Stimulated activated CD8-positive, alpha-beta memory T cell treated with anti-CD3 and anti-CD28 coated beads, Interleukin-7, amount 100 ng/mL, for 1 hour (primary cell): ENCODE results near the gene ERFE.

ENCODE experiments used
- DNase-seq, 2 donors: peaks; one replicate each; pipeline ENCODE4 v3.0.0-alpha.2; 2020; ENCODE audit warnings: low read depth in 2 of 2

ERFE gene

DNA sequence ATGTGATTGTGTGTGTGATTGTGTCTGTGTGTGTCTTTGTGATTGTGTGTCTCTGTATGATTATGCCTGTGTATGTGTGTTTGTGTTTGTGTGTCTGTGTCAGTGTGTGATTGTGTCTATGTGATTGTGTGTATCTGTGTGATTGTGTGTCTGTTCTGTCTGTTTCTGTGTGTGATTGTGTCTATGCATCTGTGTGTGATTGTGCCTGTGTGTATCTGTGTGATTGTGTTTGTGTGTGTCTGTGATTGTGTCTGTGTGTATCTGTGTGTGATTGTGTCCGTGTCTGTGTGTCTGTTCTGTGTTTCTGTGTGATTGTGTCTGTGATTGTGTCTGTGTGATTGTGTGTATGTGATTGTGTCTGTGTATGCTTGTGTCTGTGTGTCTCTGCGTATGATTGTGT is 32.4 kb upstream of the ERFE start:
- no peak for DNase-seq

DNA sequence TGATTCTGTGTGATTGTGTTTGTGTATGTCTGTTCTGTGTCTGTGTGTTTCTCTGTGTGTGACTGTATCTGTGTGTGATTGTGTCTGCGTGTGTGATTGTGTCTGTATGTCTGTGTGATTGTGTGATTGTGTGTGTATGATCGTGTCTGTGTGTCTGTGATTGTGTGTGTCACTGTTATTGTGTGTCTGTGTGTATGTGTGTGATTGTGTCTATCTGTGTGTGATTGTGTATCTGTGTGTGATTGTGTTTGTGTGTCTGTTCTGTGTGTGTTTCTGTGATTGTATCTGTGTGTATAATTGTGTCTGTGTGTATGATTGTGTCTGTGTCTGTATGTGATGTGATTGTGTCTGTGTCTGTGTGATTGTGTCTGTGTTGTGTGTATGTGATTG is 32.0 kb upstream of the ERFE start:
- DNase-seq: no peak

DNA sequence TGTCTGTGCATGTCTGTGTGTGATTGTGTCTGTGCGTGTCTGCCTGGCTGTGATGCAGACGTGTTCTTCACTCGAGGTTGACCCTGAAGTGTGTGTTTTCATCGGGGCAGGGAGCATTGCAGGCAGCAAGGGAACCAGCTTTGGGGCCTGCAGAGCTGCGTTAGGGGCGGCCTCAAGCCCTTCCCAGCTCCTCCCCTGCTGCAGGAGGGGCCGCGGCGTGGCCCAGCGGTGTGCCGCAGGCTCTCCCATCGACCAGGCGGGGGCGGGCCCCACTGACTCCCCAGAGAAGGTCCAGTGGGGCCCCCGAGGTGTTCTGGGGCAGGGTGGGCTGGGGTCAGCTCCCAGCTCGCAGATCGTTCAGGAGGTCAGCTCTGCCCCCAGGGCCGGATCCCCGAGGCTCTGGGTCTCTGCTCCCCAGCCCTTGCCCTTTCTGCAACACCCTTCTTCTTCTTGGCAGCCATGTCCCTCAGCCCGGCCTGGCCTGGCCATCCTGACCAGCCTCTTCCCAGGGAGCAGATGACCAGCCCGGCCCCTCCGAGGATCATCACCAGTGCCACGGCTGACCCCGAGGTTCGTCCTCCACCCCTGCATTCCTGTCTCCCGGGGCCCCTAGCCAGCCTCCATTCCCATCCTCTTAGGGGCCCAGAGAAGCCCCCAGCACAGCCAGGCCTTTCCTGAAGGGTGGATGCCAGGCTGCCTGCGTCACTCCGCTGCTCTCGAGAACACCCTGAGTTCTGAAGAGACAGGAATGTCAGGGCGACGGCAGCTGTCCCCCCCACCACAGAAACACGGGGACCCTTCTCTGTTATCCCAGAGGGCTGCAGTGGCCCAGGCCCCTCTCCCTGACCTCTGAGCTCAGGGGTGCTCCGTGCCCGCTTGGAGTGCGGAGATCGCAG is 31.4 kb upstream of the ERFE start:
- DNase-seq: no peak

DNA sequence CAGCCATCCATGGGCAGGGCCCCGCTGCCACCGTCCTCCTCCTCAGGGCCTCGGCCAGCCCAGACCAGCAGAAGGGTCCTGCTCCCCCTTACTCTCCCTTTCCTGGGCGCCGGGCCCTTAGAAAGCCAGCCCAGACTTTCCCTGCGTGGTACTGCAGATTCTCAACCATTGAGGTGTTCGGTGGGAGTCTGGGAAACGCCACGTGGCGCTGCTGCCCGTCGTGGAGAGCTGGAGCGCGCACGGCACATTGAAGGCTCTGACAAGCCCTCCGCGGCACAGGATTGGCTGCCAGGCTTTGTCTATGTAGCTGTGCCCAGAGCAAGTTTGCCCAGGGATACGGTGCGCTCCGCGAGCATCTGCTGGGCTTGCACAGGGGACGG is 30.7 kb upstream of the ERFE start:
- no peak for DNase-seq

DNA sequence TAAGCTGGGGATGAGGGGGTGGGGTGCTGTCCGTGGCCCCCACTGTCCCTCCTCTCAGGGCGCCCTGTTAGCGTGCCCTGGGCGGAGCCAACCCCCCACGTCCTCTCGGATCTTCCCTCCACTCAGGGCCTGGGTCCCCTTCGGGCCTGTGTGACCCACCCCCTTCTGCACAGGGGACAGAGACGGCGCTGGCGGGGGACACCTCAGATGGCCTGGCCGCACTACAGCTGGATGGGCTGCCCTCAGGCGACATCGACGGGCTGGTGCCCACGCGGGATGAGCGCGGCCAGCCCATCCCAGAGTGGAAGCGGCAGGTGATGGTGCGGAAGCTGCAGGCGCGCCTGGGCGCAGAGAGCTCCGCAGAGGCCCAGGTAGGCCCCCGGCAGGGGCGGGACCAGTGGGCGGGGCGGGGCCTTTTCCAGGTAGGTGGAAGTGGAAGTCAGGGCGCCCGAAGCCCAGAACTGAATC is 30.2 kb upstream of the ERFE start:
- no peak for DNase-seq

DNA sequence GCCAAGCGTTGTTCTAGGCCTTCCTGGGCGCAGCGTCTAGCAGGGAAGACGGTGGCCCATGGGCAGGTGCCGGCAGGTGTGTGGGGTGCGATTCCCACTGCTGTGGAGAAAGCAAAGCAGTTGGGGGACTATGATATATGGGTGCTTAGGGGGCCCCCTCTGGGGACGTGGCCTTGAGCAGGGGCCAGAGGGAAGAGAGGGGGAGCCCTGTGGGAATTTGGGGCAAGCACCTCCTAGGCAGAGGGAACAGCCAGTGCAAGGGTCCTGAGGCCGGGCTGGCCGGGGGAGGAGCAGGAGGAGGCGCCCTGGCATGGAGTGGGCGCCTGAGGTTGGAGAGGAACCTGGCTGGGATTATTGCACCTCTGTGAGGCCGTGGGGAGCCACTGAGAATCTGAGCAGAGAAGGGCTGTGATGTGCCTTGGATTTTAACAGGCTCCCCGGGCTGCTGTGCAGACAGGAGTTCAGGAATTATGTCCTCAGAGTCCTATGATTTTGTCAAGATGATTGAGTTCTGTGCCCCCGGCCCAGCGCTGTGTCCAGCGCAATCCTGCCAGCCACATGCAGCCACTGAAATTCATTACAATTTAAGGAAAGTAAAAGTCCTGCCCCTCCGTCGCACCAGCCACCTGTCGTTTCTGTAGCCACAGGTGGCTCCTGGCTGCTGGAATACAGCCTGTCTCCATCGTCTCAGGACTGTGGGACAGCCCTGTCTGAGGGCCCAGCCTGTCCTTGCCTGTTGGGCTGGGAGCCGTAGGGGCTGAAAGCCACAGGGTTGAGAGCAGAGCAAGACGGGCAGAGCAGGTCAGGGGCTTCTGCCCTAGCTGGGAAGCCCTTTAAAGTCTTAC is 29.4 kb upstream of the ERFE start:
- DNase-seq: no peak

DNA sequence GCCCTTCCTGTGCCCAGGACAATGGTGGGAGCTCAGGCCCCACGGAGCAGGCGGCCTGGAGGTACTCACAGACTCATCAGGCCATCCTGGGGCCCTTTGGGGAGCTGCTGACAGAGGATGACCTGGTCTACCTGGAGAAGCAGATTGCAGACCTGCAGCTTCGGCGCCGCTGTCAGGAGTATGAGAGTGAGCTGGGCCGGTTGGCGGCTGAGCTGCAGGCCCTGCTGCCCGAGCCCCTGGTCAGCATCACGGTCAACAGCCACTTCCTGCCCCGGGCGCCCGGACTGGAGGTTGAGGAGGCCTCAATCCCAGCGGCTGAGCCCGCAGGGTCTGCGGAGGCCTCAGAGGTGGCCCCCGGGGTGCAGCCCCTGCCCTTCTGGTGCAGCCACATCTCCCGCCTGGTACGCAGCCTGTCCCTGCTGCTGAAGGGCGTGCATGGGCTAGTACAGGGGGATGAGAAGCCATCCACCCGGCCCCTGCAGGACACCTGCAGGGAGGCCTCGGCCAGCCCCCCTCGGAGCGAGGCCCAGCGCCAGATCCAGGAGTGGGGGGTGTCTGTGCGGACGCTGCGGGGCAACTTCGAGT is 28.6 kb upstream of the ERFE start:
- no peak for DNase-seq

DNA sequence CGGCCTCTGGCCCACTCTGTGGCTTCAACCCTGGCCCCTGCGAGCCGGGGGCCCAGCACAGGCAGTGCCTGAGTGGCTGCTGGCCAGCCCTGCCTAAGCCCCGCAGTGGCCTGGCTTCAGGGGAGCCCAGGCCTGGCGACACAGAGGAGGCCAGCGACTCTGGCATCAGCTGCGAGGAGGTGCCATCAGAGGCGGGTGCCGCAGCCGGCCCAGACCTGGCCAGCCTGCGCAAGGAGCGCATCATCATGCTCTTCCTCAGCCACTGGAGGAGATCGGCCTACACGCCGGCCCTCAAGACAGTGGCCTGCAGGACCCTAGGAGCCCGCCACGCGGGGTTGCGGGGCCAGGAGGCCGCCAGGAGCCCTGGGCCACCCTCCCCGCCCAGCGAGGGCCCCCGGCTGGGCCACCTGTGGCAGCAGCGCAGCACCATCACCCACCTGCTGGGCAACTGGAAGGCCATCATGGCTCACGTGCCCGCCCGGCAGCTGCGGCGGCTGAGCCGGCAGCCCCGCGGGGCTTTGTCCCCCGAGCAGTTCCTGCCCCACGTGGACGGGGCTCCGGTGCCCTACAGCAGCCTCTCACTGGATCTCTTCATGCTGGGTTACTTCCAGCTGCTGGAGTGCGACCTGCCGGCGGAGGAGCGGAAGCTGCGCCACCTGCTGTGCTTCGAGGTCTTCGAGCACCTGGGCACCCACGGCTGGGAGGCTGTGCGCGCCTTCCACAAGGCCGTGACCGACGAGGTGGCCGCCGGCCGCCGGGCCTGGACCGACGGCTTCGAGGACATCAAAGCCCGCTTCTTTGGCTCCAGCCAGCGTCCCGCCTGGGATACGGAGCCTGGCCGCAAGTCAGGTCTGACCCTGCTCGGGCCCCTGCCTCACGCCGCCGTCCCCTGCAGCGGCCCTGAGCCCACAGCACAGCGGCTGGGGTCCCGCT is 27.8 kb upstream of the ERFE start:
- DNase-seq: no peak

DNA sequence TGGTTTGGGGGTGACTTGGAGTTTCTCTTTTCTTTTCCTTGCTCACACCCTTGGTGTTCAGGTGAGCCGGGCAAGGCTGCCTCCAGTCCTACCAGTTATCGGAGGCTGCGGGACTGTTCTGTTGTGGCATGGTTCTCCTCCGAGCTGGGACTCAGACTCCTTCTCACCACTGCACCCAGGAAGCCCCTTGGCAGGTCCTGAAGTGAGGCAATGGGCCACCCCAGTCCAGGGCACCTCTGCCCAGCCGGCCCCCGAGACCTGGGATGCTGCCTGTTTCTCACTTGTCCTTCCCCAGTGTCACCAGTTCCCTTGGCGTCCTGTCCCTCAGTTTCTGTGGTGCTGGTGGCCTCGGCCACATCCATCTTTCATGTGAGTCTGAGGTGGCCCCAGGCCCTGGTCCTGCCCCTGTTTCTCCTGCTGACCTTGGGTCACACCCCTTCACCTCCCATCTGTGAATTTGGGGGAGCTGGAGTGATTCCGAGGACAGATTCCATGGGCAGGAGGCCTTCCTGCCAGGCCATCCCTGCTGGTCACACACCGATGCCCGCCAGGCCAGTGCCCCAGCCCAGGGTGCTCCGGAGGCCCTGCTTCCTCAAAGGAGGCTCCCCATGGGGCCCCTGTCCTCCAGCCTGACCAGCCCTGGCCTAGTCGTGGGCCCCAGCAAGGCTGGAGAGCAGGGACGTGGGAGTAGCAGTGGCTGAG is 26.9 kb upstream of the ERFE start:
- no peak for DNase-seq

DNA sequence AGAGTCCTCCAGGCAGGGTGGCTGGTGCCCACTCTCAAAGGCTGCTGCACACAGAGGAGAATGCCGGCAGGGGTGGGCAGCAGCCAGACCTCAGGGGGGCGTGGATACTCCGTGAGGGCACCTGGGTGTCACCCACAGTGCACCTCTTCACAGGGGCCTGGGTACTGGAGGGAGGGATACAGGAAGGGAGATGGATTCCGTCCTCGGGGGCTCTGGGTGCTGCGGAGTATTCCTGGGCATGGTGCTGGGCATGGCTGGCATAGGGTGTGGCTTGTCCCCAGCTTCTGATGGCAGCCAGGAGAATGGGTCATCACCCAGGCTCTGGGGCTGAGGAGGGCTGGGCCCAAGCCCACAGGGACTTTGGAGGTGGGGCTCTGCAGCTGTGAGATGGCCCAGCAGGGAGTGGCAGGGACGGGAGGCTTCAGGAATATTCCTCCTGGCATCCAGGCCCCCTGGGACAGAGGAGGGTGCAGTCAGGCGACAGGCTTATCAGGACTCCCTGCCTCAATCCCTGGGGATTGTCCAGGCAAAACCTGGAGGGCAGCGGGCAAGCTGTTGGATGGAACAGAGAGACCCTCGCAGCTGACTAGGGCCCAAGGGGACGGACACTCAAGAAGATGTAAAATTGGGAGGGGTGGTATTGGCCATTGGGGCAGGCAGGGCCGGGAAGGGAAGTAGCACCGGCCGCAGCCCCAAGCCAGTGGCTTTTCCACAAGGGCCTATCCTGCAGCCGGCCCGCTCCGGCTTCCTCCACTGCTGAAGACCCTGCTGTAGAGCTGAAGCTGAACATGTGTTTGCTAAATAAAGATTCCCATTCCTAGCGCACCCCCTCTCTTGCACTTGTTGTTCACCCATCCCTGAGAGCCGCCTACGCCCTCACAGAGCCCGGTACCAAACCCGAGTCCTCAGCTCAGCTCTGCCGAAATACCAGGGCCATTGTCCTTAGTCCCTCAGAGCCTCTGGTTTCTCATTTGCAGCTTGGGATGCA is 26.0 kb upstream of the ERFE start:
- no peak for DNase-seq

DNA sequence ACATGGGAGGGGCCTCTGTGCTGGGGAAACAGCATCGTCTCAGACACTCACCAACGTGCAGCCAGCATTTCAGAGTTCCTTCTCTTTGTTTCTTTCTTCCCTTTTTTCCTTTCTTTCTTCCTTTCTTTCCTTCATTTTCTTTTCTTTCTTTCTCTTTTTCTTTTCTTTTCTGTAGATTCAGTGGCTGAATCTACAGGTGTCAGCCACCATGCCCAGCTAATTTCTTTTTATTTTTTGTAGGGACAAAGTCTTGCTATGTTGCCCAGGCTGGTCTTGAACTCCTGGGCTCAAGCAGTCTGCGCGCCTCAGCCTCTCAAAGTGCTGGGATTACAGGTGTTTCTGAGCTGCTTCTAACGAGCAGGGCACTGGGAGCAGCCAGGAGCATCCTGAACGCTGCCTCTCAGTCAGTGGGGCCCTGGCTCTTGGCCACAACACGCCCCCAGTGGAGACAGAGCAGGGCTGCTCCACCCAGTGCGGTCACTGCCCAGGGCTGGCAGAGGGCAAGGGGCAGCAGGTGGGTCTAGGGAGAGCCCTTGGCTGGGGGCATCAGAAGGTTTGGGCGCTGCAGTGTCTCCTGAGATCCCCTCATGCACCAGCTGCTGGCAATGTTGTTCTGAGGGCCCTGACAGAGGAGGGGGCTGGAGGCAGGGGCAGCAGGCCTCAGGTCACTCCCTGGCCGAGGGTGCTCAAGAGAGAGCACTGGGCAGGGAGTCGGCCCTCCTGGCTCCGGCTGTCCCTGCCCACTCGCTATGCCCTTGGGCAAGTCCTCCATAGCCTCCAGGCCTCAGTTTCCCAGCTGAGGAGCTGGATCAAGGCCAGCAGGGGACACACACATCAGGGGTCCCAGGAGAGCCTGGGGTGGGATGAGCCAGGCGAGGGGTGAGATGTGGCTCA is 25.0 kb upstream of the ERFE start:
- DNase-seq: no peak

DNA sequence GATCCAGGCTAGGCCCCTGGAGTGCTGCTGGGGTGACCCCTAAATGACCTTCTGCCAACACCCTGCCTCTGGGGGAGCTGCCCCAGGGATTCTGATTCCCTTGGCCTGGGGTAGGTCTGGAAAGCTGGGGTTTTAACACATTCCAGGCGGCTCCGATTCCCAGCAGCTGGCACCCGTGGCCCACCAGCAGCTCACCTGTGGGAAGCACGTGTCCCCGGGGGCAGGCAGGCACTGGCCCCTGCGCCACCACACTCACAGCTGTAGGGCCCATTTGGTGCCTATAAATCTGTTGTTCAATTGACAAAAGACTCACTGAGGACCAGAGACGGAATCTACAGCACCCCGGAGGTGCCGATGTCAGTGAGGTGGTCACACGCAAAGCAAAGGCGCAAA is 24.4 kb upstream of the ERFE start:
- no peak for DNase-seq

DNA sequence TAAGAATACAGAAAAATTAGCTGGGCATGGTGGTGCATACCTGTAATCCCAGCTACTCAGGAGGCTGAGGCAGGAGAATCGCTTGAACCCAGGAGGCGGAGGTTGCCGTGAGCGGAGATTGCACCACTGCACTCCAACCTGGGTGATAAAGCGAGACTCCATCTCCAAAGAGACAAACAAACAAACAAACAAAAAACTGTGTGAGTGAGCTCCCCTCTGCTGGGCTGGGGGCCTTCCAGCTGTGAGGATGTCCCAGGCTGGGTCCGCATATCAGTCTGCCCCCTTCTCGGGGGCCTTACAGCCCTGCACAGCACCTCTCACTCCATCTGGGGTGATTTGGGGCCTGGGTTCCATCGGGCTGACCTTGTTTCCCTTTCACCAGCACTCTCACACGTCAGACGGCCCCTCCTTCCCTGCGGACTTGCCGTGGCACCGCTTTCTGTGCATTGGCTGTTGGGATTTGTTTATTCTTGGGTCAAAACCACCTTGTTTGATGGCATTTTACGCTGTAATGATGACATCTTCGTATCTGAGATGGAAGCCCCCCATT is 23.1 kb upstream of the ERFE start:
- DNase-seq: no peak

DNA sequence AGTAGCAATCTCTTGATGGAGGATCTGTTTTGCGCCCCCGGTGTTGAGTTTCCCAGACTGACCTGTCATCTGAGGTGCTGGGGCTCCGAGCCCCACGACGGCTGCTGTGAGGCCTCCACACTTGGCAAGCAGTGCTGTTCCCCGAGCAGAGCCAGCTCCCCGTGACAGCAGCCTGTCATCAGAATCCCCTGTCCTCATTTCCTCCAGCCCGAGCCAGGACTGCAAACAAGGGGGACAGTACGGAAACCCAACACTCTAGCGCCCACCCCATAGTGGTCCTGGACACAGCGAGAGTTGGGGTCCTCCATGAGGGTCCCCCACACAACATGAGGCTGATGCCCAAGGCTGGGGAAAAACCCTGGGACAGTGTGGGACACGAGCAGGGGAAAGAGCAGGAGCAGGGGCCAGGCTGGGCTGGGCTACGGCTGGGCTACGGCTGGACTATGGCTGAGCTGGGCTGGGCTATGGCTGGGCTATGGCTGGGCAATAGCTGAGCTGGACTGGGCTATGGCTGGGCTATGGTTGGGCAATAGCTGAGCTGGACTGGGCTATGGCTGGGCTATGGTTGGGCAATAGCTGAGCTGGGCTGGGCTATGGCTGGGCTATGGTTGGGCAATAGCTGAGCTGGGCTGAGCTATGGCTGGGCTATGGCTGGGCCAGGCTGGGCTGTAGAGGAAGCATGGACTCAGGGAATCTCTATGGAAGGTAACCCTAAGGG is 21.8 kb upstream of the ERFE start:
- no peak for DNase-seq

DNA sequence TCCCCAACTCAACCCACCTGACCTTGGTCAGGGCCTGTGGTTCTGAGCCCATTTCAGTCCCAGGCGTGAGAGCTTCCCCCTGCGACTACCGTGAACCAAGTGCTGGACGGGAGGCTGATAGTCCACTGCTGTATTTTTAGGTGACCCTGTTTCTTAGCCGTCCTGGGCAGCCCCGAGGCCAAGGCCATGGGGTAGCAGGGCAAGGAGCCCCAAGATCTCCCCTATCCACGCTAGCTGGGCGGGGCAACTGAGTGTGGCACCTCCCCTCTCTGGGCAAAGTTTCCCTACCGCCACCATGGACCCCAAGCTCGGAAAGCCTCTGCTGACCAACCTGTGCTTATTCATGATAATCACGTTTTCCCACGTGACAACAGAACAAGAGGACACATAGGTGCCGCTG is 20.9 kb upstream of the ERFE start:
- DNase-seq: no peak

DNA sequence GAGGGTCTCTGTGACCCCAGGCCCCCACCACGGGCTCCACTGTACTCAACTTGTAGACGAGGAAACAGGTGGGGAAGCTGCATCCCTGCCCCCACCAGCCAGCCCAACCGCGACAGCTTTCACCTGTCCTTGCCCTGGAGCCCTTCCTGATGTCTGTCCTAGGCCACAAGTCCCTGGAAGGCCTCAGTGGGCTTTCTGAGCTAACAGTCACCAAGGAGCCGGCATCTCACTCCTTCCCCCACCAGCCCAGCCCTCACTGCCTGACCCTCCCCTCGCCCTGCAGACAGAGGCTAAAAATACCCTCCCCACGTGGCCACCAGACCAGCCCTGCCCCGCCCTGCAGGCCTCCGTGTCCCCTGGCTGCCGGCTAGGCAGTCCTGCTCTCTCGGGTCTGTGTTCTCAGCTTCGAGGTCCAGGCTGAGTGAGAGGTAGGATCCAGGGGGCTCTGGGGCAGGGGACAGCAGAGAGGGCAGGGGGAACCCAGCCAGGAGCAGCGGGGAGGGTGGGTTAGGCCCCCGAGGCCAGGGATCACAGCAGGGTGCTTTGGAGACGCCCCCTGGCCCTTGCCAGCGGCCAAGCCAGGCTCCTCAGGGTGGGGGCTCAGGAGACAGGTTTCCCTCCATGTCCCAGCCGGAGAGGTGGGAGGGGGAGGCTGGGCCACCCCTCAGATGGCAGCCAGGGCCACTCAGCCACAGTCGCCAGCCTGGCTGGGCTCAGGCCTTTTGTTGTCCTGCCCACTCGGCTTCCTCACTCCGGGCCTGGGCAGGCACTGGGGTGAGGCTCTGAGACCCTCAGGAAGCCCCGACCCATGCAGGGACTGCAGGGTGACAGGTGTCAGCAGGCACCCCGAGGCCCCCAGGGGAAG is 20.2 kb upstream of the ERFE start, which contains the start of gene KLHL30:
TSS of gene KLHL30 (plus strand) at position 338 of the 865 bp plus-strand sequence. CDS start 2,087 bp downstream, outside the sequence.
- no peak for DNase-seq
